PC-3 (cell line): ENCODE results near the gene KLHDC9.

Experiments
- CTCF ChIP-seq: fragments of 300-600 bp; sonication (generic); conservative IDR thresholded peaks from 2 replicates; pipeline ENCODE4 v1.5.1; 2017; ENCODE audit warnings: antibody characterized with exemption, low read depth, mild to moderate bottlenecking, low read length
- EZH2phosphoT487 ChIP-seq: fragments of 300-600 bp; sonication (generic); IDR thresholded peaks from 2 replicates; pipeline ENCODE4 v1.6.1; 2018; ENCODE audit warnings: mild to moderate bottlenecking, antibody characterized with exemption, low read length, borderline replicate concordance

DNA sequence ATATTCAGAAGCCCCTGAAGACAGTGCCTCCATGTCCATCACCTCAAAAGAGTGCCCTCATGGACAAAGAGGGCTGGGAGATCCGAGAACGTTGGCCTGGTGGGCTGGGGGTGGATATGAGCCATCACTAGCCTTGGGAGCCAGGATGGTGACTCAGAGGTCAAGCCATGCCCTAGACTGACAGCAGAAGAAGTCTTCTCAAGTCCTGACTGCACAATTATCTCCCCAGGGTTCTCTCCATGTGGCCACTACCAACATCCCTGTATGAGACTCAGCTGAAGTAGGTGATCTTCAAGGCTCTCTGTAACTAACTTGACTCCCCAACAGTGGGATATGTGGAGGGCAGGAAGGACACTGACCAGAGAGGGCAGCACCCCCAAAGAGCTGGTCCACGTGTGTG lies 45.3 kb upstream of the KLHDC9 start:
- TF ChIP-seq CTCF (no peak), EZH2phosphoT487 (no peak)
